GM10266 (cell line): ENCODE measurements around the gene RAP1GAP2.

Experiments
- DNase-seq: peaks from one replicate; pipeline ENCODE4 v3.0.0; 2012; ENCODE audit errors: extremely low spot score
- CTCF ChIP-seq: IDR thresholded peaks from 2 replicates; pipeline ENCODE4 v1.5.1; 2012; ENCODE audit warnings: mild to moderate bottlenecking, low read depth; ENCODE audit not compliant: control insufficient read depth, insufficient read depth; ENCODE audit errors: missing control alignments

The RAP1GAP2 gene

DNA sequence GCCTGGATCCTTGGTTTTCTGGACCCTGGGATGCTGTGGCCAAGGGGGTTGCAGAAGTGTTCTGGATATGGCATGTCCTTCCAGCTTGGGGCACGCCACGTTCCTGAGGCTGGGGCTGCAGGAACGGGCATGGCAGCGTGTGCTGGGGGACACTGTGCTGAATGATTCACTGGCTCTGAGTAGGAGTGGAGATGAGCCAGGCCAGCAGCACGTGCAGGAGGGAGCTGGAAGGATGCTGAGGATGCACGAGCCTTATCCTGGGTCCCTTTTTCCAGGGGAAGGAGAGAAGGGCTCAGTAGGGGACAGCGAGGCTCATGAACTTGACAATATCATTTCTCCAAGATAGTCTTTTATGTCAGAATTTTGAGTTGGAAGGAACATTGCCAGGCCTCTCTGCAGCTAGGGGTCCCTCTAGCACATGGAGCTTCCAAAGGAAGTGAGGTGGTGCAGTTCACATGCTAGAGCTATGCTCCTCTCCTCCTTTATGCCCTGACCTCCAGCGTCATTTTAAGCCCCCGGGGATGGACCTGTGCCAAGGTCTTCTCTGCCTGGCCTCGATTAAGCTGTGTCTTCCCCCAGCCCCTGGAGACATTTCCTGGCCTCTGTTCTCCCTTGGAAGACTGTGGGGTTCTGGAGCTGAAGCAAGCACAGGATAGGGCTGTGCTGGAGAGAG, 141.2 kb downstream of the RAP1GAP2 start:
- no peak for TF ChIP-seq CTCF
- no peak for DNase-seq

- no peak for TF ChIP-seq CTCF
- no peak for DNase-seq
These were observed 143.6 kb downstream of the RAP1GAP2 start for GRCh38 chr17:2939714-2940351.

GRCh38 chr17:2940352-2940751, 144.1 kb downstream of the RAP1GAP2 start:
- TF ChIP-seq CTCF = no peak
- DNase-seq = no peak

DNA sequence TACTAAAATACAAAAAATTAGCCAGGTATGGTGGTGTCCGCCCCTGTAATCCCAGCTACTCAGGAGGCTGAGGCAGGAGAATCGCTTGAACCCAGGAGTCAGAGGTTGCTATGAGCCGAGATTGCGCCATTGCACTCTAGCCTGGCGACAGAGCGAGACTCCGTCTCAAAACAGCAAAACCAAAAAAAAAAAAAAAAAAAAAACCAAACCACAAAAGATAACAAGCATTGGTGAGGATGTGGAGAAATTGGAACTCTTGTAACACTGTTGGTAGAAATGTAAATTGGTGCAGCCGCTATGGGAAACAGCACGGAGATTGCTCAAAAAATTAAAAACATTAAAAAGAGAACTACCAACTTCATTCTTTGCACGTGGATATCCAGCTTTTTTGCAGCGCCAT, 147.7 kb downstream of the RAP1GAP2 start:
- no peak for TF ChIP-seq CTCF
- no peak for DNase-seq

DNA sequence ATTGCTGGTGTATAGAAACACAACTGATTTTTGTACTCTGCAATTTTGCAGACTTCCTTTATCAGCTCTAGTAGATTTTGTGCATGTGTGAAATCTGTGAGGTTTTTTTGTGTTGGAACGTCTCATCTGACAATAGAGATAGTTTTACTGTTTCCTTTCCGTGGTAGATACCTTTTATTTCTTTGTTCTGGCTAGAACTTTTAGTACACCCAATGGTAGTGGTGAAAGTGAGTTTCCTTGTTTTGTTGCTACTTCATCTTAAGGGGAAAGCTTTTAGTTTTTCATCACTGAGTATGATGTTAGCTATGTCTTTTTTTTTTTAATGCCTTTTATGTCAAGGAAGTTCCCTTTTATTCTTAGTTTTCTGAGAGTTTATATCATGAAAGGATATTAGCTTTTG, 149.1 kb downstream of the RAP1GAP2 start:
- no peak for TF ChIP-seq CTCF
- no peak for DNase-seq

- no peak for TF ChIP-seq CTCF
- no peak for DNase-seq
These were observed 149.9 kb downstream of the RAP1GAP2 start for GRCh38 chr17:2946144-2946543.

DNA sequence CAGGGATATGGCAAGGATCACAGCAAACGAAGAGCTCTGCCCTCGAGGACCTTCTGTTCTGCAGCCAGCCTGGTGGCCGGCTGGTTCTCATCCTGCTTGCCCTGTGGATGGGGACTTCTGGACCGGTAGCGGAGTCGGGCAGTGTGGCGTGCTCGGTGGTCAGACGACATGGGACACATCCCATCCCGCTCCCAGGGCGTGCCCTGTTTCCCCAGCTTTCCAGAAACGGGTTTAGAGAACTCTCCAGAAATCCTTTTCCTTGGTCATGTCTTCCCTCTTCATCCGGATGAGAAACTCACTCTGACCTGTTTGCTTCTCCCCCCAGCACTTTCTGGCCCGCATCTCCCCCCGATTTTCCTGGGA, 151.3 kb downstream of the RAP1GAP2 start:
- no peak for DNase-seq
- no peak for TF ChIP-seq CTCF
